IPS DF 19.7 (cell line): ENCODE data around the gene RBM5.

Experiments used
- DNase-seq: peaks from one replicate; pipeline ENCODE4 v3.0.0-alpha.2; 2013; ENCODE audit warnings: low read depth, low spot score

RBM5 gene

GRCh38 chr3:50121072-50122032, 32.6 kb downstream of the RBM5 start:
- DNase-seq: peak; percentile 54

DNA sequence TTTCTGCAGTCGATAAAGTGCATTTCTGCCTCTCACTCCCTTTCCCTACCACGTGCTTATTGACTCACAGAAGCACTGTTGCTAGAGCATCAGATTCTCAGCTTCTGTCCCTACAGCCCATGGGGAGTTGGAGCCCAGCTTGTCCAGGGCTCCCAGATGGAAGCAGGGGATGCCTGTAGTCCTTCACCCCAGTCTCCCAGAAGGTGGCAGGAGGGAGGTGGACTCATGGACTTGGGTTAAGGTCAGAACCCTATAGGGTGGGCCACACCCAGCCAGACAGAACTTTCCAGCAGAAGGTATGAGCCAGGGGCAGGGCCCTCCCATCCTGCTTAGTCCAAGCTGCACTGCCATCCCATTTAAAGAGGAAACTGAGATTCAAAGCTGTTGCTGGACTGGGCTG, 33.4 kb downstream of the RBM5 start:
- no peak for DNase-seq

- no peak for DNase-seq
Measured at GRCh38 chr3:50122661-50123391, 34.1 kb downstream of the RBM5 start.

DNA sequence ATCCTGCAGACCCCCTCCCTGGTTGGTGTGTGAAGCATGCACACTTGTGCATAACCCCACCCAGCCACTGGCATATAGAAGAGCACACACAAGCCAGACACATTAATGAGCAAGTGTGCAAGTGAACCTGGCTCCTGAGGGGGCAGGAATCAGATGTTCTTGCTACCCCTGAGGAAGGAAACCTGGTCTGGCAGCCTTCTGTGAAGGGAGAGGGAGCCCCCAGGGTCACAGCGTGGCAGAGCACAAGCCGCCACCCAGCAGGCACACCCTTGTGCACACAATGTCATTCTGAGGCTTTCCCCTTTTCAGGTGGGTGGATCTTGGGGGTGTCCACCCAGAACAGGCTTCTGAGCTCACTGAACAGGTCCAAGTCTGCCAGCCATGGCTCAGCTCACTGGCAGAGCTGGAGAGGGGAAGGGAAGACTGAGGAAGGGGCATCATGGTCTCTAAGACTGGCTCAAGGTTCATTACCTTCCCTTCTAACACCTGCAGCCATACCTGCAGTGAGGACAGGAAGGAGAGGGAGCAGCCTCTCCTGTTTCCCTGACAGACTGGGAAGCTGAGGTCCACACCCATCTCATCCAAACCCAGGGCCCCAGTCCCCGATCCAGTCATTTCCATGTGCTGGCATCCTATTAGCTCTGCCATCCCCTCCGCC, 34.8 kb downstream of the RBM5 start:
- no peak for DNase-seq

- no peak for DNase-seq
Measured at GRCh38 chr3:50124052-50124799, 35.5 kb downstream of the RBM5 start.

DNA sequence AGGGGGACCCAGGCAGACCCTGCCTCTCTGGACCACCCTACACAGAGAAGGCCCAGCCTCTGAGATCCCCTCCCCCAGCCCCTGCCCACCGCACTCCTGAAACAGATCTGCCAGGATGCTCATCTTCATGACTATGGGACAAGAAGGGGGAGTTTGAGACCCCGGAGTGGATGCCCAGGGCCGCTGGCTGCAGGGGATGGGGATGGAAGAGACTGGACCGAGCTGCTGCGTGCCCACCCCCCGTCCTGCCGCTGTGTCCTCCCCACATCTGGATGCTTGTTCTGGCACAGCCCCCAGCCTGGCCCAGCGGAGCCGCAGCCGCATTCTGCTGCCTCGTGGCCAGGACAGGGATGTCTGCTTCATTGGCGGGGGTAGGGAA, 36.1 kb downstream of the RBM5 start:
- DNase-seq: no peak

DNA sequence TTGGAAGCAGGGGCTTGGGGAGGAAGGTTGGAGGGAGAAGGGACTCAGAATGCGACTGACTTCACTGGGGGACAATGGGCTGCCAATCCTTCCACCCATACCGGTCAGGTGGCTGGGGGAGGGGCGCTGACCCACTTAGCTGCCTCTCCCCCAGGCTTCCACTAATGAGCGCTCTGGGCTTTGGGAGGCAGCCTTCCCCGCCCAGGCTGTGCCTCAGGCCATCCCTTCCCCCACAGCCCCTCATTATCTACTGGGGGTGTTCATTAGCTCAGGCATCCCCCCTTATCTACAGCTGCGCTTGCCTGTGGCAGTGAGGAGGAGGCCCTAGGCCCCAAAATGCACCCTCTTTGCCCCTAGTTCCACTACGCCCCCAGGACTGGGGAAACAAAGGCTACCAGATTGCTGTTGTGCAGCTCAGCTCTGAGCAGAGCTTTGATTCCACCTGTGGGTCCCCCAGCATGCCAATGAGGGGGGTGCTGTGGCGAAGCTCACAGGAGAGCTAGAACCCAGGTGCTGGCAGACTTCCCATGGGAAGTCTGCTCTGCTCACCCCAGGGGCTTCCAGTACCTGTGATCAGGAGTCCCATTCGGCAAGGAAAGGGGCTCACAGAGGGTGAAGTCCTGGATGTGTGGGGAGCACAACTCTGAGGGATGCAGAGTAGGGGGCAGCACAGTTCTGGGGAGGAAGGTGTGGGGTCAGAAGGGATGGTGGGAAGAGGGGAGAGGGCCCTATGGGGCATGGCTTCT, 37.0 kb downstream of the RBM5 start:
- DNase-seq: no peak

GRCh38 chr3:50126287-50127211, 37.8 kb downstream of the RBM5 start:
- no peak for DNase-seq

- no peak for DNase-seq
Measured at GRCh38 chr3:50127251-50127691, 38.6 kb downstream of the RBM5 start.

DNA sequence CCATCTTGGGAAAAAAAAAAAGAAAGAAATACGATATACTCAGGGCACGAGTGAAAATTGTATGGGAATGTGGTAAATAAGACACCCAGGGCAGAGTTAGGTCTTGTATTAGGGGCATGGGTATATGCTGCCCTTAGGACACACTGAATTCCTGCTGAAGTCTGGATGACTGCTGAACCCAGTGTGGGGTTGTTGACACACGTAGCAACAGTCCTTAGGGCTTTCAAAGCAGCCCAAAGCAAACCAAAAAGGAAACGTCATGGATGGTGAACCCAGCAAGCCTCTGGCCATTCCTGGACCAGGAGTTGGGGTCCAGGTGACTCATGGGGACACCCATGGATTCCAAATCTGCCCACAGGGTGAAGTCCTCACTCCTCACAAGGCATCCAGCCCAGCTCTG, 39.3 kb downstream of the RBM5 start:
- DNase-seq: no peak

- DNase-seq: no peak
Measured at GRCh38 chr3:50130436-50130835, 41.7 kb downstream of the RBM5 start.

DNA sequence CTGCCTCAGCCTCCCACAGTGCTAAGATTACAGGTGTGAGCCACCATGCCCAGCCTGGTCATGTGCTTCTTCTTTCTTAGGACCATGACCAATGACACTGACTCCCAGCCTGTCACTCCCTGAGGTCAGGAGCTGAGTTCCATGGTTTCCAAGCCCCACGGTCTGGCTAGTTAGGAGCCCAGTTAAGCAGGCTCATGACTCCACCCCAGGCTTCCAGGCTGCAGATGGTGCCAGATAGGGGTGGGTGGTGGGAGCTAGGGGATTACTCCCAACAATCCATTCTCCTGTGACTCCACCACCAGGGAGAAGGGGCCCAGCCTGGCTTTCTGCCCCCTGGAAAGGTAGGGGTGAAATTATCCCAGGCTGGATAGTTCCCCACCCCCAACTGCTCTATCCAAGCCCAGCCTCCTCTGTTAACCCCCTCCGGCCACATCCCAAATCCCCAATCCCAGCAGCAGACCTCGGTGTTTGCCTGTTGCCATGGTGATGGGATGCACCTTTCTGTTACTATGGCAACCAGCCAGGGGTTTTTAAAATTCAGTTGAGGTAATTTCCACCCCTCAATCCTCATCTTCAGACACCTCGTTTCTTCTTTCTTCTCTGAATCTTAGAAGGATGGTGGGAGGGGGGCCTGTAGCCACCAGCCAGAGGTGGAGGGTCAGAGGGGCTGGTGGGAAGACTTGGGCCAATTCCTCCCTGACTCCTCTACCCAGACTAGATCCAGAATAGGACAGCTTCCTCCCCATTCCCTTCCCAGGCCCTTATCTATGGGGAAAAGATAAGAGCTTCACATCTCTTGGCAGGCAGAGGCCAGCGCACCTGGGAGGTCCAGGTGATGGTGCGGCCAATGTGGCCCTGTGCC, 43.9 kb downstream of the RBM5 start:
- DNase-seq: no peak

DNA sequence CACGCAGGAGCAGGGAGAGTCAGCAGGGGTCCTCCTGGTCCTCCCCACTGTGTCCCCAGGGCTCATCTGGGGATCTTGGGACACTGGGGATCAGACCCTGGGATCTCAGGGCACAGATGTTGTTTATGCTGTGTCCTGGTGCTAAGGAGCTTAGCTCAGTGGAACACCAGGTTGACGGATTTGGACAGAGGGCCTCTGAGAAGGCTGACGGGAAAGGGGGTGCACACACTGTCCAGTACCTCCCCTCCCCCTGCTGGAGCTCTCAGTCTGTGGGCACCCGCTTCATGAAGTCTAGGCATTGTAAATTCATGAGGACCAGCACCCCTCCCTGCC, 44.5 kb downstream of the RBM5 start:
- no peak for DNase-seq

- DNase-seq: no peak
Measured at GRCh38 chr3:50134367-50134766, 45.6 kb downstream of the RBM5 start.

DNA sequence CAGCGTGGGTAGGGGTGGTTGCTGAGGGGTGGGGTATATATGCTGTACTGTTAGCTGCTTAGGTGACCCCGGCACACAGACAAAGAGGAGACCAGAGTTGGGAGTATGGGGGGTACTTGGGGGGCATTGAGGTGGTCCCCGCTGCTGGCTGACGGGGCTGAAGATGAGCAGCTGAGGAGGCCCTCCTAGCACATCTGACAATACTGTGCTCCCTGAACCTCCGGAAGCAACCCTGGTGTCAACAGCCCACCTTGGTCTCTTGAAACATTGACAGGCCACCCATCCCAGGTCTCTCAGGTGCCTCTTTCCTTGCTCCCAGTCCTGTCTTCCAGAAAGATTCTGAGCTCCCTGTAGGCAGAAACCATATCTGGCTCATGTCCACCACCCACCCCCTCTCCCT, 47.2 kb downstream of the RBM5 start:
- no peak for DNase-seq

- DNase-seq: no peak
Measured at GRCh38 chr3:50136714-50137405, 48.1 kb downstream of the RBM5 start.

DNA sequence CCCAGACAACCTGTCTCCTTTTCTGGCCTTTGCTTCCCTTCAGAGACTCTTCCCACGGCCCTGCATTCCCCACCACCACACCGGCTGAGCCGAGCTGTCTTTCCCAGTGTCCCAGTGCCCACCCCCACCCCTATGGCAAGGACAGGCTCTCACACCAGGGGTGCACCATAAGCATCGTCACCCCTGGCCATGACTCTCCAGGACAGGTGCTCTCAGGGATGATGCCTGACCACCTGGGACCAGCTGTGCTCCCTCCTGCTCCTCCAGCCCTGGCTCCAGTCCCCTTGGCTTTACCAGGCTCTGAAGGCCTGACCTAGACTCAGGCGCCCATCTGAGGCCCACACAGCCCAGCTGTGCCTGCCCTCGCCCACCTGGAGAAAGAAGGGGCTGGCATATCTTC, 48.8 kb downstream of the RBM5 start:
- DNase-seq: no peak
